IMR-90 (cell line): ENCODE results near the gene HOXA10. TPM values are rescaled to one million over a fixed set of nuclear protein-coding genes. Genes with fewer than 3 reads are reported as not detected.

ENCODE experiments used
- ATAC-seq: fragments of 200-7000 bp; cut with Tn5 transposase; 2 replicates; pipeline ENCODE4 v1.9.1; 2020; ENCODE audit warnings: low read depth, mild to moderate bottlenecking, moderate library complexity
- BruUV-seq: library from RNA; stranded (reverse); fragments of 400-500 nt; replicated peaks from 2 replicates; lab custom pipeline; 2021; lab: Mats Ljungman, UMichigan
- CTCF ChIA-PET: fragments of 300-600 bp; formaldehyde crosslinking; extraction: SDS; loops from one replicate; lab custom pipeline; 2021; ENCODE audit warnings: antibody characterized with exemption; lab: Yijun Ruan, JAX
- POLR2A ChIA-PET: fragments of 300-600 bp; sonication (Branson Sonifier 250); formaldehyde crosslinking; loops from one replicate; lab custom pipeline; 2022; ENCODE audit warnings: antibody characterized with exemption; ENCODE audit not compliant: unreplicated experiment; lab: Charles Lee
- DNase-seq: peaks from one replicate; pipeline ENCODE4 v3.0.0; 2013
- H2AFZ ChIP-seq: replicated peaks from 2 replicates; pipeline ENCODE3; 2013; ENCODE audit warnings: low read length, mild to moderate bottlenecking; ENCODE audit not compliant: poor library complexity
- H2AK5ac ChIP-seq: 2 replicates; pipeline ENCODE4 v1.6.1; 2013; ENCODE audit warnings: low read depth, low read length, inconsistent platforms
- H2AK9ac ChIP-seq: replicated peaks from 2 replicates; pipeline ENCODE3; 2013; ENCODE audit warnings: mild to moderate bottlenecking, low read depth, low read length, moderate library complexity; ENCODE audit not compliant: poor library complexity
- H2BK120ac ChIP-seq: 2 replicates; pipeline ENCODE4 v1.6.1; 2013; ENCODE audit warnings: low read depth, low read length, inconsistent platforms
- H2BK15ac ChIP-seq: 3 replicates; pipeline ENCODE4 v1.6.1; 2013; ENCODE audit warnings: low read depth, low read length, inconsistent platforms
- H2BK20ac ChIP-seq: 2 replicates; pipeline ENCODE4 v1.6.1; 2013; ENCODE audit warnings: low read depth, mild to moderate bottlenecking, inconsistent platforms, low read length, moderate library complexity
- H2BK5ac ChIP-seq: 2 replicates; pipeline ENCODE4 v1.6.1; 2013; ENCODE audit warnings: mild to moderate bottlenecking, low read depth, low read length, inconsistent platforms; ENCODE audit not compliant: poor library complexity, severe bottlenecking
- H3K14ac ChIP-seq: replicated peaks from 2 replicates; pipeline ENCODE4 v1.6.1; 2013; ENCODE audit warnings: low read depth, low read length, inconsistent platforms
- H3K18ac ChIP-seq: 2 replicates; pipeline ENCODE4 v1.6.1; 2013; ENCODE audit warnings: low read depth, low read length, control low read depth
- H3K23ac ChIP-seq: 2 replicates; pipeline ENCODE4 v1.6.1; 2013; ENCODE audit warnings: low read depth, low read length, inconsistent platforms
- H3K27ac ChIP-seq: 2 replicates; pipeline ENCODE4 v1.5.1; 2013; ENCODE audit warnings: mild to moderate bottlenecking, control low read depth, low read length; ENCODE audit not compliant: insufficient read depth
- H3K27me3 ChIP-seq: 2 replicates; pipeline ENCODE4 v1.6.1; 2013; ENCODE audit warnings: low read length; ENCODE audit not compliant: control insufficient read depth, insufficient read depth
- H3K36me3 ChIP-seq: 2 replicates; pipeline ENCODE4 v1.6.1; 2013; ENCODE audit warnings: low read length, mixed read lengths; ENCODE audit not compliant: control insufficient read depth, insufficient read depth
- H3K4ac ChIP-seq: 2 replicates; pipeline ENCODE4 v1.6.1; 2013; ENCODE audit warnings: low read depth, low read length, inconsistent platforms
- H3K4me1 ChIP-seq: 2 replicates; pipeline ENCODE4 v1.6.1; 2013; ENCODE audit warnings: low read length, mixed read lengths; ENCODE audit not compliant: control insufficient read depth, insufficient read depth
- H3K4me2 ChIP-seq: 2 replicates; pipeline ENCODE4 v1.6.1; 2013; ENCODE audit warnings: low read depth, mild to moderate bottlenecking, control low read depth, low read length, moderate library complexity
- H3K4me3 ChIP-seq: 2 replicates; pipeline ENCODE4 v1.5.1; 2013; ENCODE audit warnings: low read depth, mild to moderate bottlenecking, control low read depth, low read length, moderate library complexity; ENCODE audit not compliant: insufficient read depth
- H3K56ac ChIP-seq: 2 replicates; pipeline ENCODE4 v1.6.1; 2013; ENCODE audit warnings: low read length, inconsistent platforms; ENCODE audit not compliant: insufficient read depth; ENCODE audit errors: extremely low read depth
- H3K79me1 ChIP-seq, 2 experiments: 2 replicates each; pipeline ENCODE4 v1.6.1; 2013; ENCODE audit warnings: low read length in 2 of 2, inconsistent platforms in 1 of 2, low read depth in 1 of 2
- H3K9ac ChIP-seq: 2 replicates; pipeline ENCODE4 v1.6.1; 2013; ENCODE audit warnings: low read depth, low read length, control low read depth
- H3K9me1 ChIP-seq: 2 replicates; pipeline ENCODE4 v1.6.1; 2013; ENCODE audit warnings: low read length, inconsistent platforms; ENCODE audit not compliant: insufficient read depth
- H3K9me3 ChIP-seq: 2 replicates; pipeline ENCODE4 v1.6.1; 2013; ENCODE audit warnings: low read length; ENCODE audit not compliant: control insufficient read depth, insufficient read depth
- H4K20me1 ChIP-seq: 2 replicates; pipeline ENCODE4 v1.6.1; 2013; ENCODE audit warnings: low read length, inconsistent platforms; ENCODE audit not compliant: insufficient read depth
- H4K5ac ChIP-seq: 2 replicates; pipeline ENCODE4 v1.6.1; 2013; ENCODE audit warnings: mild to moderate bottlenecking, low read depth, low read length, control low read depth
- H4K8ac ChIP-seq, 2 experiments: 2 replicates each; pipeline ENCODE4 v1.6.1; 2013; ENCODE audit warnings: low read depth in 2 of 2, low read length in 2 of 2, control low read depth in 1 of 2, inconsistent platforms in 1 of 2
- H4K91ac ChIP-seq: 2 replicates; pipeline ENCODE4 v1.6.1; 2013; ENCODE audit warnings: low read depth, low read length, inconsistent platforms; ENCODE audit not compliant: insufficient read depth
- POLR2A ChIP-seq: IDR thresholded peaks from 2 replicates; pipeline ENCODE4 v1.6.1; 2012; ENCODE audit warnings: mild to moderate bottlenecking, low read depth, low read length
- USF2 ChIP-seq: fragments of 150-350 bp; IDR thresholded peaks from 2 replicates; pipeline ENCODE4 v1.6.1; 2017; ENCODE audit warnings: mild to moderate bottlenecking, antibody characterized with exemption, low read length, low read depth
- WGBS, 2 experiments: methylation state at CpG; one replicate each; pipeline versions ENCODE4 v1.1.5 to v1.1.7; 2013; ENCODE audit warnings: missing lambda C conversion rate in 2 of 2; ENCODE audit not compliant: insufficient read length in 1 of 2; ENCODE audit errors: extremely low coverage in 2 of 2; 5-methylcytosine and 5-hydroxymethylcytosine counted together
- dilution Hi-C: fragments of 300-500 bp; cut with HindIII; formaldehyde crosslinking; loops from one replicate; pipeline ENCODE4 v1.14.3; 2018; ENCODE audit warnings: low sequenced_read_pairs; ENCODE audit not compliant: unreplicated experiment
- in situ Hi-C: fragments of 300-500 bp; cut with MboI; formaldehyde crosslinking; loops from 3 replicates; pipeline ENCODE4 v1.14.3; 2019; ENCODE audit warnings: low sequenced_read_pairs, inconsistent platforms, mixed read lengths
- intact Hi-C: fragments of 100-400 bp; cut with micrococcal nuclease; formaldehyde crosslinking; loops from 2 replicates; pipeline ENCODE4 v1.10.0; 2022
- polyA plus RNA-seq, 3 experiments: library from polyadenylated mRNA; depleted of rRNA; stranded (reverse); fragments of >200 nt; gene quantifications; 2 replicates each; pipeline ENCODE4 v1.2.3, GENCODE V29; 2012; ENCODE audit warnings: low replicate concordance in 1 of 3
- total RNA-seq: library from RNA; depleted of rRNA; stranded (reverse); fragments of >200 nt; gene quantifications from 2 replicates; pipeline ENCODE4 v1.2.3, GENCODE V29; 2012

HOXA10 gene
- total and polyA plus RNA-seq, 2 of the 4 experiments (the other 2 are of a cell fraction) = 0.10 to 0.18 TPM

GRCh38 chr7:27145165-27145913 is 28.8 kb downstream of the HOXA10 start:
- in situ Hi-C loops = loop anchor here (10.0 kb wide), 1 partner anchor 951 kb away; no protein-coding TSS in a partner anchor

More at GRCh38 chr7:27145165-27145913, 28.8 kb downstream of the HOXA10 start:
- Histone ChIP-seq H3K4ac (peak overlapping the region; percentile 79), H3K4me3 (peak overlapping the region; percentile 40), H3K4me2 (peak overlapping the region; percentile 83), H2AK5ac (0 out of 2 replicates have a peak overlapping the region, but pooled peaks have one; percentile 17), H4K91ac (peak overlapping the region; percentile 76), H4K20me1 (no peaks in the 10 kb centered on the region), H2BK15ac (peak overlapping the region; percentile 63; the same call in 2 of the 3 replicates), H3K23ac (peak overlapping the region; percentile 47; the same call in 1 of the 2 replicates), H2BK5ac (peak overlapping the region; percentile 66), H3K56ac (peak overlapping the region; percentile 22; the same call in 1 of the 2 replicates), H3K27me3 (no peaks in the 10 kb centered on the region), H2BK120ac (peak overlapping the region; percentile 73), H4K8ac (peak overlapping the region; percentile 76 to 84), H3K9me1 (no peaks in the 10 kb centered on the region), H3K4me1 (peaks cover 18% of the 10 kb centered on the region), H3K9ac (peak overlapping the region; percentile 87), H3K18ac (peak overlapping the region; percentile 77), H3K9me3 (no peaks in the 10 kb centered on the region), H2BK20ac (peak overlapping the region; percentile 30; the same call in 1 of the 2 replicates), H4K5ac (peak overlapping the region; percentile 76), H3K36me3 (peaks cover 9% of the 10 kb centered on the region), H3K27ac (peak overlapping the region; percentile 80), H3K14ac (peak overlapping the region; percentile 72), H2AK9ac (peak overlapping the region; percentile 69), H2AFZ (peak overlapping the region; percentile 90), H3K79me1 (peaks cover 9 to 34% of the 10 kb centered on the region in 2 experiments; a peak in 3 of 4 replicates)
- BruUV-seq = no TSS peak
- WGBS, 2 experiments = 20% methylated on average over 14 of the region's 47 CpGs; no CpG with 5 or more reads in 1 of the 2 experiments
- dilution Hi-C loops = no loop called here
- intact Hi-C loops = loop anchor here (5.0 kb wide), 1 partner anchor 1053 kb away; no protein-coding TSS in a partner anchor
- POLR2A ChIA-PET = no interaction called here
- CTCF ChIA-PET = interaction anchor here (1.9 kb wide), 1 partner anchor 34 kb away, joined by 5 read pairs; no protein-coding TSS in a partner anchor
- peak; percentile 61 for TF ChIP-seq POLR2A
- TF ChIP-seq USF2 = no peak
- ATAC-seq (no peak), DNase-seq (no peak)
